NCI-H2227 (cell line): ENCODE data around the gene CANT1.
A peak's percentile ranks its signal among the peaks of the same experiment; 100 is the strongest.
"Not testable (repeated sequence)": the region's sequence is repeated elsewhere in the genome, so short reads cannot be mapped to it uniquely, and the experiment has no call there.

Experiments used
- DNase-seq: peaks from one replicate; lab custom pipeline; 2025; ENCODE audit not compliant: unreplicated experiment; lab: John Stamatoyannopoulos, UW

CANT1 gene

GRCh38 chr17:79027925-79028491, 18.4 kb upstream of the CANT1 start:
- no peak for DNase-seq

- no peak for DNase-seq
These were observed 17.8 kb upstream of the CANT1 start for GRCh38 chr17:79027274-79027924.

GRCh38 chr17:79026376-79027273, 17.1 kb upstream of the CANT1 start:
- DNase-seq: no peak

GRCh38 chr17:79024901-79025737, 15.6 kb upstream of the CANT1 start:
- no peak for DNase-seq

GRCh38 chr17:79023886-79024771, 14.6 kb upstream of the CANT1 start, which contains the start of gene C1QTNF1:
Gene C1QTNF1, plus strand, starts transcription at chr17:79024169. Its CDS starts 19,800 bp downstream, at chr17:79043969.
- DNase-seq: peak; percentile 67

GRCh38 chr17:79023180-79023705, 13.7 kb upstream of the CANT1 start:
- no peak for DNase-seq

- DNase-seq: no peak
These were observed 13.0 kb upstream of the CANT1 start for GRCh38 chr17:79022507-79022991.

GRCh38 chr17:79021929-79022328, 12.4 kb upstream of the CANT1 start:
- DNase-seq: not testable (repeated sequence)

GRCh38 chr17:79020631-79021301, 11.2 kb upstream of the CANT1 start:
- DNase-seq: no peak

GRCh38 chr17:79019632-79020584, 10.3 kb upstream of the CANT1 start:
- DNase-seq: peak; percentile 48

GRCh38 chr17:79019261-79019631, 9.7 kb upstream of the CANT1 start:
- no peak for DNase-seq

GRCh38 chr17:79018370-79018695, 8.8 kb upstream of the CANT1 start:
- no peak for DNase-seq

- DNase-seq: no peak
These were observed 8.2 kb upstream of the CANT1 start for GRCh38 chr17:79017546-79018369.

GRCh38 chr17:79014158-79014758, 4.7 kb upstream of the CANT1 start:
- DNase-seq: no peak

- DNase-seq: no peak
These were observed 3.1 kb upstream of the CANT1 start for GRCh38 chr17:79012563-79013134.

- DNase-seq: no peak
These were observed 2.0 kb upstream of the CANT1 start for GRCh38 chr17:79011451-79012147.
